AG09309 (cell line): ENCODE results near the gene REG4.
A peak's percentile ranks its signal among the peaks of the same experiment; 100 is the strongest.
"Not testable (repeated sequence)": the region's sequence is repeated elsewhere in the genome, so short reads cannot be mapped to it uniquely, and the experiment has no call there.

Experiments used
- DNase-seq: peaks from one replicate; pipeline ENCODE4 v3.0.0-alpha.2; 2010; ENCODE audit warnings: low read depth
- H3K4me3 ChIP-seq: 2 replicates; pipeline ENCODE4 v1.5.1; 2011; ENCODE audit warnings: mild to moderate bottlenecking, low read depth, low read length, moderate library complexity; ENCODE audit not compliant: control insufficient read depth
- TF ChIP-seq, protein P1 (sequence below): IDR thresholded peaks from 2 replicates; pipeline ENCODE4 v1.5.1; 2011; ENCODE audit warnings: mild to moderate bottlenecking, low read depth, low read length, inconsistent platforms; ENCODE audit not compliant: insufficient read depth, control insufficient read depth; ENCODE audit errors: missing control alignments

The REG4 gene

DNA sequence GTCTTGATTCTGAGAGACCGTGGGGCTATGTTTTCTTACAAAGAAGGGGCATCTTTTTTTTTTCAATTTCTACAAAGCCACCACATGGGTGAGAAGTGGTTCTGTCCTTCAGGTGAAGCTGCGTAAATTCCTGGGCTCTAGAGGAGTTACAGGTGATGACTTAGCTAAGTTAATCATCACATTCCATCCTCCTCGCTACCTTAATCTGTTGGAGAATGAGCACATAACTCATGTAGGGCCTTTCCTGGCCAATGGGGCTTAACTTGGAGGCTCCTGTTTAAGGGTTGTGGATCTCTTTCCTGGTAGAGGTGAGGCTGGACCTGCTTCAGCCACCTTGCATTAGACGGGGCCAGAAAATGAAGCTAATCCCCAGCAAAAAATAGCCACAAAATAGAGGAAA lies 19.9 kb downstream of the REG4 start:
- no peak overlapping the region for H3K4me3 ChIP-seq
- DNase-seq = no peak
- TF ChIP-seq, protein P1, sequence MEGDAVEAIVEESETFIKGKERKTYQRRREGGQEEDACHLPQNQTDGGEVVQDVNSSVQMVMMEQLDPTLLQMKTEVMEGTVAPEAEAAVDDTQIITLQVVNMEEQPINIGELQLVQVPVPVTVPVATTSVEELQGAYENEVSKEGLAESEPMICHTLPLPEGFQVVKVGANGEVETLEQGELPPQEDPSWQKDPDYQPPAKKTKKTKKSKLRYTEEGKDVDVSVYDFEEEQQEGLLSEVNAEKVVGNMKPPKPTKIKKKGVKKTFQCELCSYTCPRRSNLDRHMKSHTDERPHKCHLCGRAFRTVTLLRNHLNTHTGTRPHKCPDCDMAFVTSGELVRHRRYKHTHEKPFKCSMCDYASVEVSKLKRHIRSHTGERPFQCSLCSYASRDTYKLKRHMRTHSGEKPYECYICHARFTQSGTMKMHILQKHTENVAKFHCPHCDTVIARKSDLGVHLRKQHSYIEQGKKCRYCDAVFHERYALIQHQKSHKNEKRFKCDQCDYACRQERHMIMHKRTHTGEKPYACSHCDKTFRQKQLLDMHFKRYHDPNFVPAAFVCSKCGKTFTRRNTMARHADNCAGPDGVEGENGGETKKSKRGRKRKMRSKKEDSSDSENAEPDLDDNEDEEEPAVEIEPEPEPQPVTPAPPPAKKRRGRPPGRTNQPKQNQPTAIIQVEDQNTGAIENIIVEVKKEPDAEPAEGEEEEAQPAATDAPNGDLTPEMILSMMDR = no peak

DNA sequence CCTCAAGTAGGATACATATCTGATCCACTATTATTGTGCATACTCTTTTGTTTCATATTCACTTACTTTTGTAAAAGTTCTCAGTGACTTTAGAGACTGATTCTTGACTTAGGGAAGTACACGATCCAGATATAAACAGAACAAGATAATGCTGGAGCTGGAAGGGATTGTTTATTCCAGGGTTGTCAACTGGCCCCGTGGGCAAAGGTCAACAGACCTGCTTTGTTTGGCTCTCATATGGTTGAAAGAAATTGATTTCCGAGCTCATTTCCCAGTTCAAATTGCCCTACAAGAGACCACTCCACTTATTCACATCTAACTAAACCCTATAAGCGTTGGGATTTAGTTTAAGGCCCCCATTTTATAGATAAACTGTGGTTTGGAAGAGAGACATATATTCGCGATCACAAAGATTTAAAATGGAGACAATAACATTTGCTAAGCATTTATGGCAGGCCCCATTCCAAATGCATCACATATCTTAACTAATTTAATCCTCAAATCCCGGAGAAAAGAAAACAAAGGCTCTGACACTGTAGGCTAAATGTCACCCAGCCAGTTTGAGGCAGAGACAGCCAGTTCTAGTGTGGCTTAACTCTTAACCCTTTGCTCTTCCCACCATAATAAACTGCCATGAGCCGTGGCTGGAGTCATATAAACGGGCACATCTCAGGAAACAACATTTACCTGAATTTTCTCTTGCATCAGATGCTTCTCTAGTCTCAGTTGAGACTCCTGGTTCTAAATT lies 20.6 kb downstream of the REG4 start:
- H3K4me3 ChIP-seq = no peak overlapping the region
- no peak for DNase-seq
- TF ChIP-seq, protein P1 = no peak

DNA sequence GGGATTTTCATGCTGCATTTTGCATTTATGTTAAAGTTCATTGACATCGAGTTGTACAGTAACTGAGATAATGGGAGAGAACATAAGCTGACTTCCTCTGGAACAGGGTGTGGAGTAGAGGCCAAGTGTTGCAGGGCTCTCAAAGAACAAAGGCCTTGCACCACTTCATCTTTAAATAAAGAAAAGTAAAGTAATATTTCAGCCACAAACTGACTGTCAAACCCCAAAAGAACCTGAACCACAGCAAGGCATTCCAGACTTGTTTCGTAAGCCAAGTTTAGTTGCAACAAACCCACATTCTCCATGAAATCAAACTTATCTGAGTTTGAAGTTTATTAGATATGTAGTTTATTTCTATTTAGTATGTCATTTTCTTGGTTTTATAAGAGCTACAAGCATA lies 23.5 kb downstream of the REG4 start:
- peak; percentile 57 for DNase-seq
- TF ChIP-seq, protein P1 = no peak
- H3K4me3 ChIP-seq = no peak overlapping the region

DNA sequence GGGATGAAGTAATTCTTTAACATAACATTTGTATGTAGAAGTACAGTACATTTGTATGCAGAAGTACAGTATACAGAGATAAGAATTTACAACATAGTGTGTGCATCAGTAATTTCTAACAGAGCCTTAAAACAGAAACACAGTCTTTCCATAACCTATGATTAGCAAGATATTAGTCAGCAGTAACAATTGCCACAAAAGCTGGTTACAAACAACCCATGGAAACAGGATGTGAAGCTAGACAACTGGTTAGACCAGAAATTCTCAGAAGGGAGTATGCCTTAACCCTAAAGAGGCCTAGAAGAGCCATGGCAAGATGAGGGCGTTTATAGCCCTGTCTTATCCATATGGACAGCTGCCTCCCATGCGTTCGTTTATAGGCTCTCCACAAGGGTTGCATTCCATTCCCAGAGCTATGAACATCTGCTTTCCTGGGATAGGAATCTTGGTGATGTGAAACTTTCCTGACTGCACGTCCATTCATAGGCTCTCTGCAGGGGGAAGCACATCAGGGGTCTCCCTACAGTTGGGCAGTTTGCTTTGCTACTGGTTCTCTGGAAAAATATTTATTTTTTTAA lies 24.7 kb downstream of the REG4 start:
- not testable (repeated sequence) for DNase-seq, H3K4me3 ChIP-seq

DNA sequence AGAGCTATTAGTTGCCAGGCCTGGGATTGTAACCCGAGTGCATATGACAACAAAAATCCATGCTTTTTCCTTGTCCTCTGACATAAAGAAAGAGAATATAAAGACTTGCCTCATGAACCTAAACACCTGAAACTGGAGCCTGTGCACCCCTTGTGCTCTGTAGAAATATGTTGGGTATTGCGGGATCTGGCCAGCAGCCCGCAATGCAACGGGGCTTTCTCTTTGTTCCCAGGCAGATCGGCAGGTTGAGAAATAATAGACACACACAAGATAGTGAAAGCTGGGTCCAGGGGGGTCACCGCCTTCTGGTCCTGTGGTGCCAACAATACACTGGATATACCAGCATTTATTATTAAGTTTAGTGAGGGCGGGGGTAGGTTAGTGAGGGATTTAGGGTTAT lies 25.2 kb downstream of the REG4 start:
- DNase-seq, H3K4me3 ChIP-seq: not testable (repeated sequence)

DNA sequence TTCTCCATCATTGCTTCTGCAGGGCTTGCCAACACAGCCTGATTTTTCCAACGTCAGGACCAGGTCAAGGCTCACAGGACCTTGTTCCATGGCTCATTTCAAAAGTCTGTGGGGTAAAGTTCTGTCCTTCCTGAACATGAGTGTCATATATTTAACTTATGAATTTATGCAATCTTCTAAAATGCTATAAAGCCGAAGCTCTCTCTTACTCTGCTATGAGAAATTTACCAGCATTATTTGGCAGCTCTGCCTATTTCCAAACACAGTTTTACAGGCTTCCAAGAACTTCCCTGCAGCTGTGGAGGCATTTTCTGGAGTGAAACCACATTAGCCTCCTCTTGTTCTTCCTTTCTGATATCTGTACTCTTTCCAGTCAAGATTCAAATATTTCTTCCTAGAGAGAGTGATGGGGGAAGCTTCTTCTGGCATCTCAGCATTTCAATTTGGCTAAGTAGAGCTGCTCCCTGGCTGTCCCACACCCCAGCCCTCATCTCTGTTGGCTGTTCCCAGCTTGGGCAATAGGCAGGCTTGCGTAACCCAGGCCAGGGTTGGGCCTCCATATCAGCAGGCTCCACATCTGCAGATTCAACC lies 27.0 kb downstream of the REG4 start:
- DNase-seq = peak; percentile 55
- H3K4me3 ChIP-seq = no peak overlapping the region
- TF ChIP-seq, protein P1 = no peak

DNA sequence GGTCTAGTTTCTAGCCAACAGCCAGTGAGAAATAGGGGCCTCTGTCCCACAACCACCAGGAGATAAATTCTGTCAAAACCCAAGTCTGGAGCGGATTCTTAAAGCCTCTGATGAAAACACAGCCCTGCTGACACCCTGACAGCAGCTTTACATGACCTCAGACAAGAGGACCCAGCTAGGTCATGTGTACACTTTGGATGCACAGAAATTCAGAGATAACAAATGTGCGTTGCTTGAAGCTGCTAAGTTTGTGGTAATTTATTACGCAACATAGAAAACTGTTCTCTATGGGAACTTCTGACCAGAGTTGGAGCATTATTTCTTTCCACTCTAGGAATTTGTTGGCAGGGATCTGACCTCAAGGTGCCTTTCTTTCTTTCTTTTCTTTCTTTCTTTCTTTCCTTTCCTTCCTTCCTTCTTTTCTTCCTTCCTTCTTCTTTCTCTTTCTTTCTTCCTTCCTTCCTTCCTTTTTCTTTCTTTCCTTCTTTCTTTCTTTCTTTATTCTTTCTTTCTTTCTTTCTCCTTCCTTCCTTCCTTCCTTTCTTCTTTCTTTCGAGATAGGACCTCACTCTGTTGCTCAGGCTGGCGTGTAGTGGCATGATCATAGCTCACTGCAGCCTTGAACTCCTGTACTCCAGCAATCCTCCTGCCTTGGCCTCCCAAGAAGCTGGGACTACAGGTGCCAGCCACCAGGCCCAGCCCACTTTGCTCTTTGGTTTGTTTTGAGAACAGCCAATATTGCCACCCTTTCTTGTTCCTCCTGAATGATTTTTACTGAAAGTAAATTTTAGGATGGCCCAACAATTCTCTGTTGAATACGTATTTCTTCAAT lies 27.7 kb downstream of the REG4 start:
- DNase-seq = no peak
- TF ChIP-seq, protein P1 = no peak
- no peak overlapping the region for H3K4me3 ChIP-seq
